Measurements from ENCODE around the gene SH3BP5.
A peak's percentile ranks its signal among the peaks of the same experiment; 100 is the strongest.

SH3BP5 gene

DNA sequence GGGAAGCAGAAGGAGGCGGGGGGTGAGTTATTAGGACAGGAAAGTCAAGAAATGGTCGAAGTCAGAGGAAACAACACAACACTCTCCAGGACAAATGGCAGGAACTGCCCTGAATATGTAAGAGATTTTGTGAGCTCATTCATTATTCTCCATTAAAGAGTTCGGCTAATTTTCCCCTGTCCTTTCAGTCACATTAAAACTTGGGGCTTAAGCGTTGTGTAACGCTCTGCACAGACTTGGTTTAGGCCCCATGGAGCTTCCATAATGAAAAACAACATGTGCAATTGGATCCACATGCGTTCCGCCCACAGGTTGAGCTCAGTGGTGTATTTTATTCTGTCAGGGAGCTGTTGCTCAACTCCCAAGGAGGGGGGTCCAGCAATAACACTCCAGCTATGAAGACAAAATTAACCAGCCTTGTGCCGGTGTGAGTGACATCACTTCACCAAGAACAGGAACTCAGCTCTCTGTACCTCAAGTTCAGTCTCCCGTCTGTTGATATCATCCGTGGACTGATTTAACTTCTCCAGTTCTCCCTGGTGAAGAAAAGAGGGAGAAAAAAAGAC lies 2.3 kb downstream of the SH3BP5 start:
- no peaks in the 10 kb centered on the region for H3K27me3 ChIP-seq (replicated peaks)
- H3K27ac ChIP-seq, result no peak overlapping the region
- TF ChIP-seq CTCF (IDR thresholded peaks at IDR 0.05; ENCODE audit: low read depth, low read length, missing control alignments), result no peak
- in situ Hi-C loops (cut with HindIII; ENCODE audit: low pct_ligation_motif_present, low sequenced_read_pairs), result no loop called here
- DNase-seq, result peak; percentile 40
- no peaks in the 10 kb centered on the region for H3K36me3 ChIP-seq (replicated peaks)
- peak overlapping the region; percentile 6 for H3K4me3 ChIP-seq (ENCODE audit: low read depth, low read length)

DNA sequence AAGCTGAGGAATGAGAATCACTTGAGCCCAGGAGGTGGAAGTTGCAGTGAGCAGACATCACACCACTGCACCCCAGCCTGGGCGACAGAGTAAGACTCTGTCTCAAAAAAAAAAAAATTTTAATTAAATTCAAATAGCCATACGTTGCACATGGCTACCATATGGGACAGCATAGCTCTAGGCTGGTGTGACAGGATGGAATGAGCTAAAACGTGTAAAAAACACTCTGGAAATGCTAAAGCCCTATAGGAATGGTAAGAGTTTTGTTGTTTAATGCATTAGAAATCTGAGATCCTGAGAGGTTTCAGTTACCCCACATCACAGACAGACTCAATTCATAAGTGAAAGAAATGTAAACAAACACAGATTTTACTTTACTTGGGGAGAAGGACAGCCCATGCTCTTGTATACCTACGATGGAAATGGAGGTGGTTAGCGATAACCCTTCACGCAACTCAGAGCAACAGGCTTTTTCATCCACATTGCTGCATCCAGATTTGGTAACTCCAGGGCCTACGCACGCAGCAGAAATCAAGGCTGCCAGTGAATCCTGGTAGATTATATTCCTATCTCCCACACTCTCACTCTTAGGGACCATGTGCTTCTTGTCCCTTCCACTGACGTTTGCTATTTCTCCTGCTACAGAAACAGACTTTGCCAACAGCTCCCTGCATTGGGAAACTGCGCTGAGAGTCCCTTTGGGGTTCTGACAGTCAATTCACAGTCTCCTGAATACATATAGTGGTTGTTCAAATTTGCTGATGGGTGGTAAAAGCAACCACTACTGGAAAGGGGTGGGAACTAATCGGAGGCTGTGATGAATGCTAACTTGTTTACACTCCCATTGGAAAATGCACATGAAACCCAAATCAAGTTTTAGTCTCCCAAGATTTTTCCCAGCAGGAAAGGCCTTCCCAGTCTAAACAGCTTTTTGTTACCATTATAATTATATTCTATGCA lies 3.1 kb downstream of the SH3BP5 start:
- H3K27ac ChIP-seq, result no peak overlapping the region
- H3K27me3 ChIP-seq (replicated peaks), result no peaks in the 10 kb centered on the region
- no peak overlapping the region for H3K4me3 ChIP-seq (ENCODE audit: low read depth, low read length)
- no peak for DNase-seq
- in situ Hi-C loops (cut with HindIII; ENCODE audit: low pct_ligation_motif_present, low sequenced_read_pairs), result no loop called here
- no peak for TF ChIP-seq CTCF (IDR thresholded peaks at IDR 0.05; ENCODE audit: low read depth, low read length, missing control alignments)
- H3K36me3 ChIP-seq (replicated peaks), result no peaks in the 10 kb centered on the region

- H3K36me3 ChIP-seq (replicated peaks), result no peaks in the 10 kb centered on the region
- in situ Hi-C loops (cut with HindIII; ENCODE audit: low pct_ligation_motif_present, low sequenced_read_pairs), result no loop called here
- DNase-seq, result no peak
- H3K27ac ChIP-seq, result no peak overlapping the region
- H3K4me3 ChIP-seq (ENCODE audit: low read depth, low read length), result no peak overlapping the region
- no peak for TF ChIP-seq CTCF (IDR thresholded peaks at IDR 0.05; ENCODE audit: low read depth, low read length, missing control alignments)
- H3K27me3 ChIP-seq (replicated peaks), result no peaks in the 10 kb centered on the region
Measured at GRCh38 chr3:15327941-15328340, 4.4 kb downstream of the SH3BP5 start.

DNA sequence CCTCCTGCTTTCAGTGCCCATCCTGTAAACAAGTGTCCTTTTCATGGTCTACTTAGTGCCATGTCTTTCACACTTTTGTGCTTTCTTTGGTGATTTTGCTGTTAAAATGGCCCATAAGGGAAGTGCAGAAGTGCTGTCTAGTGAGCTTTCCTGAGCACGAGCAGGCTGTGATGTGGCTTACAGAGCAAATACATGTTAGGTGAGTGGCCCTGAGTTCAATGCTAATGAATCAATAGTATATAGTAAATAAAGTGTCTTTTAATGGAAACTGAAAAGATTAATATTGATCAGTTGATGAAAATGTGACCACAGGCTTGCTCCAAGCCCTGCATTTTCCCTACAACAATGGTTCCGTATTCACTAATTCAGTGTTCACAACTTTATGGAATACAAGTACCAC lies 5.7 kb downstream of the SH3BP5 start:
- H3K27me3 ChIP-seq (replicated peaks), result no peaks in the 10 kb centered on the region

GRCh38 chr3:15326037-15326436 lies 6.3 kb downstream of the SH3BP5 start:
- in situ Hi-C loops (cut with HindIII; ENCODE audit: low pct_ligation_motif_present, low sequenced_read_pairs), result no loop called here
- TF ChIP-seq CTCF (IDR thresholded peaks at IDR 0.05; ENCODE audit: low read depth, low read length, missing control alignments), result no peak
- Histone ChIP-seq H3K27me3 (replicated peaks) (no peaks in the 10 kb centered on the region), H3K4me3 (ENCODE audit: low read depth, low read length) (no peak overlapping the region), H3K36me3 (replicated peaks) (no peaks in the 10 kb centered on the region), H3K27ac (no peak overlapping the region)
- DNase-seq, result no peak

More for the DNA sequence above, 5.7 kb downstream of the SH3BP5 start:
- H3K36me3 ChIP-seq (replicated peaks), result no peaks in the 10 kb centered on the region
- H3K4me3 ChIP-seq (ENCODE audit: low read depth, low read length), result no peak overlapping the region
- TF ChIP-seq CTCF (IDR thresholded peaks at IDR 0.05; ENCODE audit: low read depth, low read length, missing control alignments), result no peak
- H3K27ac ChIP-seq, result no peak overlapping the region
- no peak for DNase-seq
- in situ Hi-C loops (cut with HindIII; ENCODE audit: low pct_ligation_motif_present, low sequenced_read_pairs), result no loop called here
